GM21825 (cell line): Measurements from ENCODE around the gene CBX2.

ENCODE experiments used
- ATAC-seq: cut with Tn5 transposase; IDR thresholded peaks from one replicate; pipeline ENCODE4 v1.9.1; 2021; ENCODE audit warnings: mild to moderate bottlenecking, moderate library complexity; ENCODE audit not compliant: unreplicated experiment

CBX2 gene

DNA sequence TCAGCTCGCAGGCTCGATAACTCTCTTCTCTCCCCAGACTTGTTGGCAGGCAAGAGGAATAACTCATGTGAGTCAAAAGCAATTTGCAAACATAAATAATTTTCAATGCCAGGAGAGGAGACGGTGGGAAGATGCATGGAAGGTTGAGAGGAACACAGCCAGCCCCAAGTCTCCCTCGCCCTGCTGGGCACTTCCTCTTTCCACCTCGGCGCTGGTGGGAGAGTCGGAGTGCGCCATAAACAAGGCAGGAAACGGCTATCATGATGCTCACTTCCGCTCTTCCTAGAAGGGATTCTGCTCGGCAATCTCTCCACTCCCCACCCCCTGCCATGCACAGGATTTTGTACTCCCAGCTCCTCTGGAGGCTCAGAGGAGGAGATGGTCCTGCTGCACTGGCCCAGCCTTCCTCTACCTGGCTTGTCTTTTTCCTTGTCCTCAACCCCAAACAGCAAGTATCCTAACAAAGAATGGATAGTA lies 48.3 kb downstream of the CBX2 start:
- no peak for ATAC-seq

DNA sequence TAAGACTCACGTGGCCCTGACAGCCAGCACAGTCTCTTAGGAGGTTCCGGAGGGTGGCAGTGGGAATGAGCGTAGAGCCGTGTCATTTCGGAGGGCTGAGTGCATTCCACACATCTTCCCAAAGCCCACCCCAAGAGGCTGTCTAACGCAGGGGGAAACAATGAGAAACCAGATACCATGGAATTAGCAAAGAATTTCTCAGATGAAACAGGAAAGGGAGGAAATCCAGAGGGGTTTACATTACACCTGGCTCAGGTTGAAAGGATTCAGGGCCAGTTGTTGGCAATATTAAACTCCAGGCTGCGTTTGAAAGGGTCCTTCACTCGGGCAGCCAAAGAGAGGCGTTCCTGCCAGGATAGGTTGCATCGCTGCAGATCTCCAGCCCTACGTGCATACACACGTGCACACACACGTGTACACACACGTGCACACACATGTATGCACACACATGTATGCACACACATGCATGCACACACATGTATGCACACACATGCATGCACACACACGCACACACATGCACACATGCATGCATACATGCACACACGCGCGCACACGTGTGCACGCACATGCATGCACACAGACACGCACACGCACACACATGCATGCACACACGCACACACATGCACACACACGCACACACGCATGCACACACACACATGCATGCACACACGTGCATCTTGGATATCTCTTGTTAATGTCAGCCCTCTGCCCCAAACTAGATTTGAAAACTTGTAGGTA lies 49.1 kb downstream of the CBX2 start:
- no peak for ATAC-seq

DNA sequence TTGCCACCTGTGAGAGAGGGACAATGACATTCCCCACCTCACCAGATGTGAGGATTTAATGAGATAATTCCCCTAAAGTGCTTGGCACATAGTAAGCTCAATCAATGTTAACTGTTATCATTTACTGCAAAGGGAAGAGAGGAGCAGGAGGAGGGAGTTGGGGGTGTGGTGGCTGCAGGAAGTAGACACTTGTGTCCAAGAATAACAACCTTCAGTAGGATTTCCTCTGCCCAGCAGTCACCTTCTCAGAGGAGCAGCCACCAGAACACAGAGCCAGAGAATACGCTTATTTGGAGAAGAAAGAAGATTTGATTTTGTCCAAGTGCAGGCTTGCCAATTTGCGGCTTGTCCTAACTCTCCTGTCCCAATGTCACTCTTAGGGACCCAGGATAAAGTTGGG lies 51.1 kb downstream of the CBX2 start:
- ATAC-seq: no peak

DNA sequence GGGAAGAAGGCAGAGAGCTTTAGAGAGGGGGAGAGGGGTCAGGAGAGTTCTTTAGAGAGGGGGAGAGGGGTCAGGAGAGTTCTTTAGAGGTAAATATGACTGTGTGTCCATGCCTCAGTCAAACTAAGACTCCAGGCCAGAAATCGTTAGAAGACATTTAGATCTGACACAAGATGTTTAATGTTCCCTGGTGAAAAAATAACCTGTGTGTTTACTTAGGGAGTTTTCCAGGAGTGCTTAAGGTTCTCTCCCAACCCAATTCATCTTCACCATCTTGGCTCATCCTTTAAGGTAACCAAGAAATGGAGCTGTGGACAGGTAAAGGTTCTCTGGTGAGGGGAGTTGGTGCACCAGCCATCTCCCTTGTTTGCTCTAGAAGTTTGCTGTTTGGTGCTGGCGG lies 51.5 kb downstream of the CBX2 start:
- ATAC-seq: no peak

DNA sequence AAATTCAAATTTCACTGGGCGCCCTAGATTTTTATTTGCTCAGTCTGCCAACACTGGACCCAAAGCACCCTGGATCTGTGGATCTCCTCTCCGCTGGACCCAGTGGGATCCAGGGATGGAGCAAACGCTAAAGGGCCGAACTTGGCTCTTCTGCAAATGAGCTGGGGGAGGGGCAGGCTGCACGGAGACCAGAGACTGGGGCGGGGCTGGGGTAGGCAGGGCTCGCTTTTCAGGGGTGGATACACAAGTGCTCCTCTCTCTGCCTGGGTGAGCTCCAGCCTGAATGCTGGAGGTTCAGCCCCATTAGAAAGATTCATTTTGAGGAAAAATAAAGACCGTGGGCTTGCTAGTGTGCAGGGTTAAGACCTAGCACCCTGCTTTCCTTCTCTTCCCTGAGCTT lies 52.4 kb downstream of the CBX2 start:
- no peak for ATAC-seq

DNA sequence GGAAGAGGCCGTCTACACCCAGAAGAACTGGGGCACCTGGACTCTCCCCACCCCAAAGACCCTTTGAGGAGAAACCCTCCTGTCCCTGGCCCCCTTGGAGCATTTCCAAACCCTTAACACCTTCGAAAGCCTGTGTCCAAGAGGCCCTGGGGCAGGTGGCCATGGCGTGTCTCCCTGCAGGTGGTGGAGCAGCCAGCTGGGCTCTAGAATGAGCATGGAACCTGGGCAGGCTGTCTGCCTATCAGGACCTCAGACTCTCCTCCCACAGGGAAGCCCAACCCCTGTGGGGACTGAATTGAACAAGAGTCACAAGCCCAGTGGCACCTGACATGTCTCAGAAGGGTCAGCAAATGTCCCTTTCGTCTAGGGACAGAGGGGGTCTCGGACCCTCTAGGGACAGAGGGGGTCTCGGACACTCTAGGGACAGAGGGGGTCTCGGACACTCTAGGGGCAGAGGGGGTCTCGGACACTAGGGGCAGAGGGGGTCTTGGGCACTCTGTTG lies 52.9 kb downstream of the CBX2 start:
- no peak for ATAC-seq

DNA sequence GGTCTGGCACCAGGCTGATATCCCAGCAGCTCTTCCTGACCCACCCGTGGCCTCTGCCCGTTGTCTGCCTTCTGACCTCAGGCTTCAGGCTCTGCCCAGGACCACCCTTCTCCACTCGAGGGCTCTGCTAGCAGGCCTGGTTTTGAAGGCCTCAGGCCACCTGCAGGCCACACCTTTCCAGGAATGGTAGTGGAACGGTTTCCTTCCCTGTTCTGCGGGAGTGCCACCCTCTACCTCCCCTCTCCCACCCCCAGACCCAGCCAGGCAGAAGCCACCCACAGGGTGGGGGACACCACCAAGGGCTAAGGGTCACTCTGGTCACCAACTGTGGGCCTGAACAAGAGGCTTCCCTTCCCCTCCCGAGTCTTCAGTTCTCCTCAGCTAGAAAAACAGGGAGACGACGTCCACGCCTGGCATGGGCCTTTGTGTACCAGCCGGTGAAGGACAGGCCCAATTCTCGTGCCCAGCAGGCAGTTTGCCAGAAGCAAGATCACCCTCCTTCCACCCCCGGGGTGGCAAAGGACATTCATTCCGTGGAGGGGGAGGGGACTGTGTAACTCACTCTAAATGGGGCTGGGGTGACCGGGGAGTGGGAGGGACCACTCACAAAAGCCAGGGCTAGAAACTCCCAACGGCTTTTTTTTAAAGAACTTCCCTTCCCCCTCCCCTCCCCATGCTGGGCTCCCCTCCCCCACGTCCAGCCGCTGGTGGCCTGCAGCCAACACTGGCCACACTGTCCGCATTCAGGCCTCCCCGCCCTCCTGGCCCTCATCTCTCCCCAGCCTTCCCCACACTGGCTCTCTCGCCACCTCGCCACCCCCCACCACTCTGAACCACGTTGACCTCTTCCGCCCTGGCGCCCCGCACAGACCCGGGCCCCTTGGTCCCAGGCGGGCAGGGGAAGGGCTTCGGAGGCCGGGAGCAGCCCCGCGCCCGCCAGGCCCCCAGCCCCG lies 53.6 kb downstream of the CBX2 start:
- ATAC-seq: no peak

DNA sequence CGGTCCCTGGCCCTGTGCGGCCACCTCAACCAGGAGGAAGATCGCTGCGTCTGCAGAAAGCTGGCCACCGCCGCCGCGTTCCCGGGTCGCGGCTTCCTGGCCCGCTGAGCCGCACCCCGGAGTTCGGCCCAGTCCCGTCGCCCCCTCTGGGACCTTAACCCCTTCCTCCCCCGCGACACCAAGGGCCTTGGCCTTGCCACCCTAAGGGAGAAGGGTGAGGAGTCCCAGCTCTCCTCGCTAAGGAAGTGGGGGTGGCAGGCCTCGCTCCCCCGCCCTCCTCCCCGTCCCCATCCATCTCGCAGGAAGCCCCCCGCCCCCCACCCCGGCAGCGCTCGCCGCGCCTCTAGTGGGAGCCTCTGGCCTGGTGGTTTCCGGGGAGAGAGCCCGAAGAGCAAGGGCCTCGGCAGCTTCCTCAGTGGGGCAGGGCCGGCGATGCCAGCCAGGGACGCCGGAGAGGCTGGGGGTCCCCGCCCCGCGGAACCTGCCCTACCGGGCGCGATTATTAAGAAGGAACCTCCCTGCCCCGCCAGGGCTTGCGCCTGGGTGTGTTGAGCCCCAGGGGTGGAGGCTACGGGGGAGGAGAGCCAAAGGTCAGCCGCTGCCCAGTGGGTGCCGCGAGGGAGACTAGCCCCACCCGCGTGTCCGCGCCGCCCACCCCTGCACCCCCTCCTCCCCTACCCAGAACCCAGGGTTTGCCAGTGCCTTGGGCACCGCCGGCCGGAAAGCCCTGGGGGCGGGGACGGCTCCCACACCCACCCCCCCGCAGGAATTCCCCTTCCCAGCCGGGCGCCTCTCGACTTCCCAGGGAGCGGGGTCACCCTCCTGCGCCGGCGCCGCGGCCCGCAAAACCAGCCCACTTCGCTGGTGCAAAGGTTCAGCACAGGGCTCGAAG lies 54.5 kb downstream of the CBX2 start:
- no peak for ATAC-seq

DNA sequence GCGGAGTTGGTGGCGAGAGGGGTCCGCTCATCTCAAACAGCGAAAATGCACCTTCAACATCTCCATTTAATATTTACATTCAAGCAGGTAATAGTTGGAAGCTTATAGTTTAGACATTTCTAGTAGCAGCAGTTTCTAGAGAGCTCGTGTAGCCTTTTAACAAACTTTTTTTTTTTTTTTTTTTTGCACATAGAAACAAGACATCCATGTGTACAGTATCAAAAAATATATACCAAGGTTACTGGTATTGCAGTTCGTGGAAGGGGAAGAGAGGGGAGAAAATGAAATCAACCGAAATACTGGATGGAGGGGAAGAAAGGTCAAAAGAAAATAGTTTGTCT lies 55.1 kb downstream of the CBX2 start:
- ATAC-seq: no peak

DNA sequence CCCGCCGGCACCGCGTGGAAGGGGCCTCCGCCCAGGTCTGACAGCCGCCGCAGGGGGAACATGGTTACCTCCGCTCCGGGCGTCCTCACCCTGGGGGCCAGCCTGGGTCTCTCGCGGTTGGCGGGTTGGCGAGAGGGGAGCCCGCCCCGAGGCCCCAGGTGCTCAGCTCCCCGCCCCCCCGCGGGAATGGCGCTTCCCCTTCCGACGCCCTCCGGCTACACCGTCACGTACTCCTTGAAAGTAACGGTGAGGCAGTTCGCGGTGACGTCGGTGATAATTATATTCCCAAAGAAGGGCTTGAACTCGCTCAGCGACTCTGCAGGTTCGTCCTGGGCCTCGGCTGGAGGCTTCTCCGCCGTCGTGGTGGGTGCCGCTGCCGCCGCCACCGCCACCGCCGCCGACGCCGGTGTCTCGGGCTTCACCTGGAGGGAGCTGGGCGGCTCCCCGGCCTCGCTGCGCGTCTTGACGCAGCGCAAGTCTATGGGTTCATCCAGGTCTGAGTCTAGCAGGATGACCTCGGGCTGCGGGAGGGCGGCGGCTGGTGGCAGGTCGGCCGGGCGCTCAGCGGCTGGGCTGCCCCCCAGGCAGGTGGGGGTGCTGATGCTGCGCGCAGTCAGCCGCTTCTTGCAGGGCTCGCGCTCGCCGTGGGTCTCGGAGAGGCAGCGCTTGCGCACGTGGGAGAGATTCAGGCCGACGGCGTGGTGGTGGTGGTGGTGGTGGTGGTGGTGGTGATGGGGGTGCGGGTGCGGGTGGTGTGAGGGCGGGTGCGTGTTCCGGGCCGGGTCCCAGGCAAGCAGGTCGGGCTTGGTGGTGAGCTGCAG lies 56.0 kb downstream of the CBX2 start:
- ATAC-seq: no peak

DNA sequence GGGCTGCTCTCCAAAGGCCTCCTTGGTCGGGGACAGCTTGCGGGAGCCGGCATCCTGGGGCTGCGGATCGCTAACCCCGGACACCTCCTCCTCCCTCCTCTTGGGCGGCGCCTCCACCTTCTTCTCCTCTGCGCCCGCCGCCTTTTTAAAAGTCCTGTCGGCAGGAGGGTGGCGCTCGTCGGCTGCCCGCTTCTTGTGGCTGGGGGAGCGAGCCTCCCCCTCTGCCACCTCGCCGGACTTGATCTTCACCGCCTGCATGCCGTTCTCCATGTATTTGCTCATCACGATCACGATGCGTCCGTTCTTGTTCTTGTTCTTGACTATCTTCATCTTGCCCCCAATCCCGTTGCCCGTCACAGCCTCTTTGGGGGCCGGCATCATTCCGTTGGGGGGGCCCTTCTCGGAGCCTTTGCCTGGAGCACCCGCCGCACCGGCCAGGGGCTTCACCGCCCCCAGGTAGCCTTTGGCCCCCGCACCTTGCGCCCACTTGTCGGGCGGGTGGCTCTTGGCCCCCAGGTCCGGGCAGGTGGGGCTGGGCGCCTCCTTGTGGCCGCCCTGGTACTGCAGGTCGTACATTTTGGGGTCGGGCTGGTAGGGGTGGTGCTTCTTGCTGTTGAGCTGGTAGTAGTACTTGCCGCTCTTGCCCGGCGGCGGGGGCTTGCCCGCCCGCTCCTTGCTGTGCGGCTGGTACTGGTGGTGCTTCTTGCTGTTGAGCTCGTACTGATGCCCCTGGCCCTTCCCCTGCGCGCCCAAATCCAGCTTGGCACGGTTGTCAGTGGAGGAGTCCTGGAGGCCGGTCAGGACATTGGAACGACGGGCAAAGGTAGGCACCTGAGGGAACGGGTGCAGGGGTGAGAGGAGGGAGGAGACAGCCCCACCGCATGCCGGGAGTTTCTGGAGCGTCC lies 56.9 kb downstream of the CBX2 start:
- no peak for ATAC-seq

DNA sequence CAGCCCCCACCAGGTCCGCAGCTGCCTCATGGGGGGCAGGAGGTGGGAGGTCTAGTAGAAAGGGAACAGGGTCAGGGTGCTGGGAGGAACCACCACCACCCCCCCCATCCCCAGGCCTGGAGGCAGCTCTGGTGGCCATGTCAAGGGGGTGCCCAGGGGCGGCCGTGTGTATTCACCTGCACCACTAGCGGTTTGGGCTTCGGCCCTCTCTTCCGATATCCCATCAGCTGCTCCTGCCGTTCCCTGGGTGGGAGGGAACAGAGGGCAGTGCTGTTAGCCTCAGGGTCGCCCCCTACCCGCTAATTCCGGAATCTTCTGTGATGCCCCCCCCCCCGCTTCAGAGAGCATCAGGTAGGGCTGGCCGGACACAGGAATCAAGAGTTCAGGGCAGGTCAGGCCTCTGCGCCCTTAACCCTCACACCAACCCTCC lies 57.5 kb downstream of the CBX2 start:
- no peak for ATAC-seq

DNA sequence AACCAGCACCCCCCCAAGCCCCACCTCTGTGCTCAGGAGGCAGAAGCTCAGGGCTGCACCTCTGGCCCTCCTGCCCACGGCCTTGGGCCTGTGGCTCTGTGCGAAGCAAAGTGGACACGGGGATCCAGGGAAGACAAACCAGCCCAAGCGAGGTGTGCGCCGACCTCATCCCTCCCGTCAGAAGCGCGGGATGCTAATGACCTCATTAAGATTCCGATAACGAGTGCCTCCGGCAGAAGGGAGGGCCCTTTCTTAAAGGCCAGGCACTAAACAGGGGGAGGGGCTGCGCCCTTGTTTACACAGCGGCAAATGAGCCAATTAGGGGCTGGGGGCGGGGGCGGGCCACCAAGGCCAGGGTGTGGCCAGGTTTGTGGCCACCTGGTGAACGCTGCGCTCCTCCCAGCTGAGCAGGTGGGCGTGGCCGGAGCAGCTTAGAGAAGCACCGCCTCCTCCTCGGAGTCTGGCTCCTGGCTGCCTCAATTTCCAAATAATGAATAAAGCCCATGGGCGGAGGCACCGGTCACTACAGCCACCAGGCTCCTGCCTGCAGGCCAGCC lies 58.1 kb downstream of the CBX2 start:
- ATAC-seq: no peak

DNA sequence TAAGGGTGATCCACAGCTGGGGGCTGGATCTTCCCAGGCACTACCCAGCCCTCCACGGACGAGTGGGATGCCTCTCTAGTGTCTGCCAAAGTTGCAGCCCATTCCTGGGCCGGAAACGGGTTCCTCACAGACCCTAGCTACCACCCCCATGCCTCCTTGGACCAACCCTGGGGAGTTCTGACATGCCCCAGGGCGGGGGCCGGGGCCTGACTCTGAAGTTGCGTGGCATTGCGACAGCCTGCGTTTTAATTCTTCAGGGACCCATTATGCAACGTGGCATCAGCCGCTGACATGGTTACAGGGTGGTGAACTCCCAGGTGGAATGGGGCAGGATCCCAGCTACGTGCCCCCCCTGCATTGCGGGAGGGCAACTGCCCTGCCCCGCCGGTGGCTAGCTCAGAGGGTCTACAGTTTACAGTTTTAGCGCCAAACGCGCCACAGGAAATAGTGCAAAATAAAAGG lies 58.6 kb downstream of the CBX2 start:
- no peak for ATAC-seq

DNA sequence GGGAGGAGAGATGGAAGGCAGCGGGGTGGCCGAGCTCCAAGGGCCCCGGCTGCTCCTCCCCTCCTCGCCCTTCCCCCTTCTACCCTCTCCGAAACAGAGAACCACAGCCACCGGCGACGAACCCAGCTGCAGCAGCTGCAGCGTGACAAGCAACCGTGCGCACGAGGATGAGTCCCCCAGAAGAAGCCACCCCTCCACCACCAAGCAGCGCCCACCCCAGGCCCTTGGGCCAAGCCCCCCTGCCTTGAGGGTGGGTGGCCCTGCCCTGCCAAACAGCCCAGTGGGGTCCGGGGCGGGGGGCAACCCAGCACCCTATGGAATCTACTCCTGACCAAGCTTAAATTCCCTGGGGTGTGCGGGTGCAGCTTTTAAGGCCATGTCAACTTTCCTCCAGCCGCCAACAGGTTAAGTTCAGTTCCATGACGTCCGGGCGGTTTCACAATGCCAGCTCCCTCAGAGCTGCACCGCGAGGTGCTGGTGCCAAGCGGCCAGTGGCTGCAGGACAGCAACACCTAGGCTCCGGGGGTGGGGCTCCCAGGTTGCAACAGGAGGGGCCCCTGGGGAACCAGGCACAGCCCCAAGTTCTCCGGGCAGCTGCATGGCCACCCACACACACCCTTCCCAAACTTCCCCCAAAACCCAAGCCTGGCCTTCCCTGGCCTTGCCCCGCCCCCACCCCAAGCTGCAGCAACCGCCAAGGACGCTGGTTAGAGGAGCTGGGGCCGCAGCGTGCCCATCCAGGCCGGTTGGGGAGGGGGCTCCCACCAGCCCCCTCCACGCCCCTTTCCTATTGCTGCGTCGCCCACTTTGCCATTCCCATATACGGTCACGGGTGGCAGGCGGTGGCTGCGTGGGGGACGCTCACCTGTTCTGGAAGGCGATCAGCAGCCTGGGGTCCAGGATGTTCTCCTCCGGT lies 59.3 kb downstream of the CBX2 start:
- no peak for ATAC-seq
